ENCODE results near the gene LARP7.

The LARP7 gene

DNA sequence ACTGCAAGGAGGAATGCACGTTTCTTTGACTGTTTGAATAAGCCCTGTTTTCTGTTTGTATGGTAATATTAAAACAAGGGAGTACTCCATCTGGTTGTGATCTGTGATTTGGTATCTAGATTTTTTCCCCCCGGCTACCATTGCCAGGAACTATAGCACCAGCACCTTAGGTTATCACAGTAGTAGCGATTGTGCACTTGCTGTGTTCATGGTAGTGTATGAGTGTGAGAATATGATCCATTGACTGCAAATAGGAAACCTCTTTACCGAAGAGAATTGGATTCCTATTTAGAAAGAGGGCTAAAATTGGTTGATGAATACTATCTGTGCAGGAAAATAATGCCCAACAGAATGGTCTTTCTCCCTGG lies 69.9 kb downstream of the LARP7 start:
- TF ChIP-seq SUZ12 (IDR thresholded peaks at IDR 0.05; ENCODE audit: extremely low read depth, insufficient read depth, insufficient read length) (no peak), YY1 (IDR thresholded peaks at IDR 0.05; ENCODE audit: insufficient read depth, insufficient read length) (no peak), ZNF274 (IDR thresholded peaks at IDR 0.05; ENCODE audit: low read depth, low read length) (no peak)
- H3K4me3 ChIP-seq (ENCODE audit: insufficient read length, low read depth), result peak overlapping the region; percentile 40

More for the DNA sequence above, 69.9 kb downstream of the LARP7 start:
- H3K4me1 ChIP-seq (ENCODE audit: insufficient read depth, insufficient read length), result no peaks in the 10 kb centered on the region
- no peaks in the 10 kb centered on the region for H3K9me3 ChIP-seq (ENCODE audit: insufficient read depth, low read length)
- peaks cover 5% of the 10 kb centered on the region for H3K36me3 ChIP-seq (ENCODE audit: insufficient read depth, insufficient read length, low read length)
- H3K9ac ChIP-seq (ENCODE audit: insufficient read length, low read depth), result peak overlapping the region; percentile 79
- no peaks in the 10 kb centered on the region for H3K27me3 ChIP-seq (ENCODE audit: insufficient read depth, insufficient read length)
- DNase-seq (ENCODE audit: low read depth, low spot score), result no peak

Measured in NT2/D1 (cell line).